Stimulated activated CD8-positive, alpha-beta memory T cell treated with anti-CD3 and anti-CD28 coated beads, Interleukin-7, amount 100 ng/mL, for 1 hour (primary cell): ENCODE measurements around the gene METAP1D.
"Not testable (repeated sequence)": the region's sequence is repeated elsewhere in the genome, so short reads cannot be mapped to it uniquely, and the experiment has no call there.

Experiments used
- DNase-seq, 2 donors: peaks; one replicate each; pipeline ENCODE4 v3.0.0-alpha.2; 2020; ENCODE audit warnings: low read depth in 2 of 2

The METAP1D gene

GRCh38 chr2:171999604-172000469 lies at the start of gene METAP1D:
Gene METAP1D, plus strand, starts transcription at chr2:171999953. Its CDS starts 17 bp downstream, at chr2:171999970.
- peak; percentile 59 to 66 for DNase-seq

GRCh38 chr2:171952276-171952675 lies 47.5 kb upstream of the METAP1D start:
- no peak for DNase-seq

GRCh38 chr2:171952748-171953147 lies 47.0 kb upstream of the METAP1D start:
- no peak for DNase-seq

GRCh38 chr2:171956135-171956825 lies 43.5 kb upstream of the METAP1D start:
- no peak for DNase-seq

DNA sequence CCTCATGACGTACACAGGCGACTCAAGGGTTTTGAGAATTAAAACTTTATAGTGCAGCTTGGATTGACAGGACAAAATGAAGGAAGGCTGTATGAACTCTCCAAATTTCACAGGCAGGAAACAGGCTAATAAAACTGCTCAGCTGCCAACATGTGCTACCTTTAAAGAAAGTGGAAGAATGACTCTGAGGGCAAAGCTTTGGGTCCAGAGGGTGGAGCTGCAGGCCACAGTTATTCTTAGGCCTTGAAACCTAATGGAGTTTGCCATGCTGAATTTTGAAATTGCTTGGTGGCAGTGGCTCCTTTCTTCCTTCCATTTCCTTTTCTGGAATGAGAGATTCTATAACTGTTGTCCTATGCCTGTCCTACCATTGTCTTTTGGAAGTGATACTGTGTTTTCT lies 42.7 kb upstream of the METAP1D start:
- no peak for DNase-seq

DNA sequence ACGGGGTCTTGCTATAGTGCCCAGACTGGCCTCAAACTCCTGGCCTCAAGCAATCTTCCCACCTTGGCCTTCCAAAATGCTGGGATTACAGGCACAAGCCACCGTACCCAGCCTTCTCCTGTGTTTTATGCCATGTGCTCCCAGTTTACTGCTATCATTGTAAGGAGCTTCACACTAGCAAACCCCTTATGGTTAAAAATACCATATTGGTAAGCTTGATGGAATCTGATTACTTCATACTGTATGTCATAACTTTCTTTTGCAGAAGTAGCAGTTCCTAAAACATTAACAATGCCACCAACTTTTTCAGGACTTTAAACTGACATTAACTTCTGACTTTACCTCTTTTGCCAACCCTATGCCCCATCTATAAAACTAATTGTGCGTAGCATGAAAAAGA lies 41.3 kb upstream of the METAP1D start:
- no peak for DNase-seq

DNA sequence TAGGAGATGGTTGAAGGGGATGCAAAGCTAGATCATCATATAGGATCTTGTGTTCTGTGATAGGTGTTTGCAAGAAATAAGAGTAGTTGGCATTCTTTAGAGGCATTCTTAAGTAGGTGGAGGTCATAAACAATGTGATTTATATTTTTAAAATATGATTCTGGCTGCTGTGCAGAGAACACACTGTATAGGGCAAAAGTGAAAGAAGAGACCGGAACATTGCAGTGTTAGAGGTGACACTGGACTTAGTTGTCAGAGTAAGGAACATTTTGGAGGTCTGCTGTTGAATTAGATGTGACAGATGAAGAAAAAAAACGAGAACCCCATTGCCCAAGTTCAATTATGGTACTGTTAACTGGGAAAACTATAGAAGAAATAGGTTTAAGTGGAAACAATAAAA lies 39.8 kb upstream of the METAP1D start:
- no peak for DNase-seq

GRCh38 chr2:171960570-171960969 lies 39.2 kb upstream of the METAP1D start:
- no peak for DNase-seq

DNA sequence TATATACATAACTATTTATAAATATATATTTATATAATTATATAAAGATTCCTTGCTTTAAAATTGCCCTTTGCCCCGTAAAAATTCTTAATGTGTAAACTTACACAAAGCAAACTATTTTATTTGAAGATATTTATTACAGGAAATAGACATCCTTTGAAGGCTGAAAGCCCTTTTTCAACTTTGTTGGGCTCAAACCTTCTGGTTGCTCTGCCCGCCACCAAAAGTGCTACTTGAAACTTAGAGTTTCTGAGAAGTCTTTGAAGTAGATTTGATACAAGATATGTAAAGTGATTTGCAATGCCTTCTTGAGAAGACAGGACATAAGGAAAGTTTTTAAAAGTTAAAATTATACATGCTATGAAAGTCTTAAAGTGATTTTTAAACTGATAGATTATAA lies 36.6 kb upstream of the METAP1D start:
- no peak for DNase-seq

DNA sequence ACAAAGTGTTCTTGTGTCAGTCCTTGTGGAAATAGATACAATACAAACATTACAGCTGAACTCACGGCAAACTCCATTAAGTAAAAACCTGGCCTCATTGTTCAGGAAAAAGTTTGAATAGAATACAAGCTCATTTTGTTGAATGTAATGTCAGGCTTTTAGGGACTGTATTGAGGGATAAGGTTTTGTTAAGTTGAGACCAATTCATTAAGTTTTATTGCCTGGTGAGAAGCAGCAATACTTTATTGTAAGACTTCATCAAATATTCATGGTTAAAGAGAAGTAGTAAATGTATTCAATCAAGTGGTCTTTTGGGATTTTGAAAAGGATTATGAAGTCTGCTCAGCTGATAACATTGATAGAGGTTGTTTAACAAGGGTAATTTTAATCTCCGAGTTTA lies 35.4 kb upstream of the METAP1D start:
- no peak for DNase-seq

- no peak for DNase-seq
These were observed 34.5 kb upstream of the METAP1D start for GRCh38 chr2:171965238-171965637.

DNA sequence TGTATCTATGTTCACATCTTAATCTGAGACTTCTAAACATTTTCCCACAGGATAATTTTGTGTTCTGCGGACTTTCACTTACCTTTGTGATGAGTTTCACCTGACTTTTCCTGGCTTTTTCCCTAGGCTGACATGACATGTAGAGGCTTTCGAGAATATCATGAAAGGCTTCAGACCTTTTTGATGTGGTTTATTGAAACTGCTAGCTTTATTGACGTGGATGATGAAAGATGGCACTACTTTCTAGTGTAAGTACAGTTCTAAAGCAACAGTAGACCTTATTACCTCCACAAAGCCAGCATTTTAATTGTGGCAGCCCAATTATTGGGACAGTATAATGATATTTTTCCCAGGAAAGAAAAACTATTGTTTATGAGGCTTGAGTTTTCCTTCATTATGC lies 34.1 kb upstream of the METAP1D start:
- DNase-seq = no peak

GRCh38 chr2:171966235-171966634 lies 33.5 kb upstream of the METAP1D start:
- DNase-seq = no peak

GRCh38 chr2:171966688-171967087 lies 33.1 kb upstream of the METAP1D start:
- no peak for DNase-seq

- no peak for DNase-seq
These were observed 31.2 kb upstream of the METAP1D start for GRCh38 chr2:171968509-171968908.

DNA sequence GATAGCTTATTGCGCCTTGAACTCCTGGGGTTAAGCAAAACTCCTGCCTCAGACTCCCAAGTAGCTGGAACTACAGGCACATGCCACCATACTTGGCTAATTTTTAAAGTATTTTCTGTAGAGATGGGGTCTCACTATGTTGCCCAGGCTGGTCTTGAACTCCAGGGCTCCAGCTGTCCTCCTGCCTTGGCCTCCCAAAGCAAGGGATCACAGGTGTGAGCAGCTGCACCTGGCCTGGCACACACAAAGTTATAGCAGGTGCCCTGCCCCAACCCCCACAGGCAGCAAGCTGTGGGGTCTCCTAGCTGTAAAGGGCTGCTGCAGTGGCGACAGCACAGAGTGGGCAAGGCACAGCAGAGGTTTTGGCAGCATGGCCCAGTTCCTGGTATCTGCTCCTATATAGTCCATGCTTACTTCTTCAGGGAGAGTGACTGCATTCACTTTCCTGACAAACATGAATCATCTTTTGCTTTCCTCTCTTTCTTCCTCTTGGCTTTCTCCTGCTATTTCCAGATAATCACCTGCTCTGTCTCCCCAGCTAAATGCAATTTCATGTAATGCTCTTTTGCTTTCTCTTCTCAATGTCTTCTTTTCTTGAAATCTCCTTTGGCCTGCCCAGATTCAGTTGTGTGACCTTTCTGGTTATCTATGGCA lies 27.3 kb upstream of the METAP1D start:
- DNase-seq = no peak

GRCh38 chr2:171979103-171979502 lies 20.6 kb upstream of the METAP1D start:
- no peak for DNase-seq

- not testable (repeated sequence) for DNase-seq
These were observed 15.8 kb upstream of the METAP1D start for GRCh38 chr2:171983924-171984323.

DNA sequence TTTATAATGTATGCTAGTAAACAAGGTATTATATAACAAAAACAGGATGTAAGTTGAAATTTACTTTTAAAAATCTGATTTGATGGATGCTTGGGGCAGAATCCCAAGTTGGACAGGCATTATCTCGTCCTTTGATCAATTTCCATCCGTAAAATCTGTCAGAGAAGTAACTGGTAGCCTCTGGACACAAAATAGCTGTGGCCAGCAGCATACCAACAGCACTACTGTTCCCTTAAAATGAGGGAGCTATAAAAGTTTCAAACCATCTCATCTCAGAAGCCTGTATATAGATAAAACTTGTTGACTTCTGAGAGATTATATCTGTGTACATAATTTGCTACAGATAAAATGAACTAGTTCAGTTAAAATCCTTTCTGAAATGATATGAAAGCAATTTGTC lies 14.7 kb upstream of the METAP1D start:
- no peak for DNase-seq

DNA sequence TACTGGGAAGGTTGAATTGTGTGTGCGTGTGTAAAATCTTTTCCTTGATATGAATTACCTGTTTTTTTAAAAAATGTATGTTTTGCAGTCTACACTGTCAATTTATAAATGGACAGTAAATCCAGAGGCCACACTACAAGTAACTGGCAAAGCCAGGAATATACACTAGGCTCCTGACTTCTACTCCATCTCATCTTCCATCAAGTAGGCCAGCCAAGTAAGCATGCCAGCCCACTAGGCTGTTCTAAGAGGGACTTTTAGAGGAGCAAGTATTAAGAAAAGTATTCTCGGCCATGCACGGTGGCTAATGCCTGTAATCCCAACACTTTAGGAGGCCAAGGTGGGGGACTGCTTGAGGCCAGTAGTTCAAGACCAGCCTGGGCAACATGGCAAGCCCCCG lies 13.0 kb upstream of the METAP1D start:
- DNase-seq = no peak

GRCh38 chr2:171991027-171991426 lies 8.7 kb upstream of the METAP1D start:
- no peak for DNase-seq

GRCh38 chr2:171995586-171995985 lies 4.2 kb upstream of the METAP1D start:
- no peak for DNase-seq

DNA sequence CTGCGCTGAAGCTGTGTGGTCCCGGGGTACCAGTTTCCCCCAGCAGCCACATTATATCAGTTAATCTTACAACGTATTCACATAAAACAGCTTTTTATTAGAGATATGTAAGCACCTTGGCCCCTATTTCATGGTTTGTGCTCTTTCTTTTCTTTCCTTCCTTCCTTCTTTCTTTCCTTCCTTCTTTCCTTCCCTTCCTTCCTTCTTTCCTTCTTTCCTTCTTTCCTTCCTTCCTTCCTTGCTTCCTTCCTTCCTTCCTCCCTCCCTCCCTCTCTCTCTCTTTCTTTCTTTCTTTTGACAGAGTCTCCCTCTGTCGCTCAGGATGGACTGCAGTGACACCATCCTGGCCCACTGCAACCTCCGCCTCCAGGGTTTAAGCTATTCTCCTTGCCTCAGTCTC lies 3.7 kb upstream of the METAP1D start:
- no peak for DNase-seq
